PC-3 (cell line): ENCODE data around the gene VPS50. TPM values are rescaled to one million over a fixed set of nuclear protein-coding genes. Genes with fewer than 3 reads are reported as not detected.
"Not testable (repeated sequence)": the region's sequence is repeated elsewhere in the genome, so short reads cannot be mapped to it uniquely, and the experiment has no call there.

ENCODE experiments used
- ATAC-seq: fragments of 200-7000 bp; cut with Tn5 transposase; 2 replicates; pipeline ENCODE4 v1.9.1; 2020; ENCODE audit warnings: mild to moderate bottlenecking, moderate library complexity
- BruUV-seq: library from RNA; stranded (reverse); fragments of 400-500 nt; replicated peaks from 2 replicates; lab custom pipeline; 2021; lab: Mats Ljungman, UMichigan
- CTCF ChIA-PET: fragments of 300-600 bp; sonication (Branson Sonifier 250); formaldehyde crosslinking; loops from one replicate; lab custom pipeline; 2022; ENCODE audit warnings: antibody characterized with exemption; lab: Charles Lee
- POLR2A ChIA-PET: fragments of 300-600 bp; sonication (Branson Sonifier 250); formaldehyde crosslinking; loops from one replicate; lab custom pipeline; 2022; ENCODE audit warnings: antibody characterized with exemption; ENCODE audit not compliant: unreplicated experiment; lab: Charles Lee
- DNase-seq: peaks from one replicate; pipeline ENCODE4 v3.0.0-alpha.2; 2015
- H2AFZ ChIP-seq: fragments of 300-600 bp; sonication (generic); 2 replicates; pipeline ENCODE4 v1.6.0; 2016; ENCODE audit warnings: antibody characterized with exemption, low read length
- H3F3A ChIP-seq: fragments of 300-600 bp; sonication (generic); one replicate; pipeline ENCODE4 v1.6.0; 2017; ENCODE audit warnings: antibody characterized with exemption, low read length, control low read depth, mild to moderate bottlenecking; ENCODE audit not compliant: unreplicated experiment
- H3K27ac ChIP-seq: fragments of 300-600 bp; sonication (generic); 2 replicates; pipeline ENCODE4 v1.5.1; 2016; ENCODE audit warnings: mild to moderate bottlenecking, low read length
- H3K27me3 ChIP-seq: fragments of 300-600 bp; sonication (generic); 2 replicates; pipeline ENCODE4 v1.6.1; 2016; ENCODE audit warnings: low read length, mixed read lengths
- H3K36me3 ChIP-seq: fragments of 300-600 bp; sonication (generic); 2 replicates; pipeline ENCODE4 v1.6.1; 2016; ENCODE audit warnings: low read depth, mixed run types, low read length, mixed read lengths
- H3K4me1 ChIP-seq: fragments of 300-600 bp; sonication (generic); 2 replicates; pipeline ENCODE4 v1.5.1; 2016; ENCODE audit warnings: low read length; ENCODE audit not compliant: insufficient read depth
- H3K4me2 ChIP-seq: fragments of 300-600 bp; sonication (generic); 2 replicates; pipeline ENCODE4 v1.6.0; 2016; ENCODE audit warnings: low read length
- H3K4me3 ChIP-seq: fragments of 300-600 bp; sonication (generic); 2 replicates; pipeline ENCODE4 v1.5.1; 2016; ENCODE audit warnings: mild to moderate bottlenecking, low read length, mixed read lengths
- H3K79me2 ChIP-seq: fragments of 300-600 bp; sonication (generic); 2 replicates; pipeline ENCODE4 v1.6.1; 2017; ENCODE audit warnings: low read length, mixed read lengths
- H3K9ac ChIP-seq: fragments of 300-600 bp; sonication (generic); 2 replicates; pipeline ENCODE4 v1.6.0; 2016; ENCODE audit warnings: mild to moderate bottlenecking, low read length
- H3K9me2 ChIP-seq: fragments of 300-600 bp; sonication (generic); replicated peaks from 2 replicates; pipeline ENCODE4 v1.6.1; 2016; ENCODE audit warnings: mixed run types, low read length, mixed read lengths
- H3K9me3 ChIP-seq: fragments of 300-600 bp; sonication (generic); 2 replicates; pipeline ENCODE4 v1.6.1; 2016; ENCODE audit warnings: low read length, mixed read lengths
- H4K20me1 ChIP-seq: fragments of 300-600 bp; sonication (generic); 2 replicates; pipeline ENCODE4 v1.6.1; 2016; ENCODE audit warnings: low read length, mixed read lengths
- CTCF ChIP-seq: fragments of 300-600 bp; sonication (generic); conservative IDR thresholded peaks from 2 replicates; pipeline ENCODE4 v1.5.1; 2017; ENCODE audit warnings: antibody characterized with exemption, low read depth, mild to moderate bottlenecking, low read length
- EZH2 ChIP-seq: fragments of 300-600 bp; sonication (generic); IDR thresholded peaks from one replicate; pipeline ENCODE4 v1.6.1; 2017; ENCODE audit warnings: antibody characterized with exemption, mild to moderate bottlenecking, low read length; ENCODE audit not compliant: unreplicated experiment
- EZH2phosphoT487 ChIP-seq: fragments of 300-600 bp; sonication (generic); IDR thresholded peaks from 2 replicates; pipeline ENCODE4 v1.6.1; 2018; ENCODE audit warnings: mild to moderate bottlenecking, antibody characterized with exemption, low read length, borderline replicate concordance
- intact Hi-C: fragments of 100-400 bp; cut with micrococcal nuclease; formaldehyde crosslinking; loops from 2 replicates; pipeline ENCODE4 v1.9.0; 2023
- total RNA-seq: library from RNA; depleted of rRNA; stranded (reverse); fragments of >200 nt; gene quantifications from 2 replicates; pipeline ENCODE4 v1.2.3, GENCODE V29; 2014

Gene VPS50
- total RNA-seq, 1 experiment from 2014 or later, result 16.7 TPM

DNA sequence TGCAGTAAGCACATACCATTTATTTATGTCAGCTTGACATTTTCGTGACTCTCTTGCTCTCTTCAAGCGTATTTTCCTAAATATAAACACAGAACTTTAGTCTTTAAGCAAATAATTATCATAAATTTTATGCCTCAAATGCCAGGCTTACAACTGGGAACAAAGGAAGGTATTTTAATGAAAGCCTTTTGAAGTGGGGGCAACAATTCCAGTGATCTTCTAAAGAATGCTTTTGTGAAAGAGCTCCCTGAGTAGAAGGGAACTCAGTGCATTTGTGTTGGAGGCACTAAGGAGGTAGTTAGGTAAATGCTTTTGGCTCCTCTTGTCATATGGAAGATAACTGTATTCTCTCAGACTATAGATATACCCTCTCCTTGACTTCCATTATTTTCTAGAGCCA lies 104.9 kb downstream of the VPS50 start:
- CTCF ChIA-PET, result no interaction called here
- Histone ChIP-seq H3K4me2 (no peak overlapping the region), H3K9ac (no peak overlapping the region), H3K9me2 (no peaks in the 10 kb centered on the region), H4K20me1 (no peaks in the 10 kb centered on the region), H3K79me2 (no peaks in the 10 kb centered on the region), H3F3A (no peaks in the 10 kb centered on the region), H3K27ac (no peak overlapping the region), H3K4me3 (no peak overlapping the region), H2AFZ (no peak overlapping the region), H3K4me1 (no peaks in the 10 kb centered on the region), H3K27me3 (no peaks in the 10 kb centered on the region), H3K36me3 (peaks cover 3% of the 10 kb centered on the region; the same call in 1 of the 2 replicates), H3K9me3 (no peaks in the 10 kb centered on the region)
- ATAC-seq (no peak), DNase-seq (no peak)
- intact Hi-C loops, result no loop called here
- POLR2A ChIA-PET, result no interaction called here
- BruUV-seq, result no TSS peak
- TF ChIP-seq EZH2 (no peak), EZH2phosphoT487 (no peak), CTCF (no peak)

DNA sequence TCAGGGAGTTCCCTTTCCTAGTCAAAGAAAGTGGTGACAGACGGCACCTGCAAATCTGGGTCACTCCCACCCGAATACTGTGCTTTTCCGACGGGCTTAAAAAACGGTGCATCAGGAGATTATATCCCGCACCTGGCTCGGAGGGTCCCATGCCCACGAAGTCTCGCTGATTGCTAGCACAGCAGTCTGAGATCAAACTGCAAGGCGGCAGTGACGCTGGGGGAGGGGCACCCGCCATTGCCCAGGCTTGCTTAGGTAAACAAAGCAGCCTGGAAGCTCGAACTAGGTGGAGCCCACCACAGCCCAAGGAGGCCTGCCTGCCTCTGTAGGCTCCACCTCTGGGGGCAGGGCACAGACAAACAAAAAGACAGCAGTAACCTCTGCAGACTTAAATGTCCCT lies 110.0 kb downstream of the VPS50 start:
- intact Hi-C loops, H3F3A ChIP-seq, H3K4me2 ChIP-seq, H3K9ac ChIP-seq, H3K27ac ChIP-seq, H4K20me1 ChIP-seq, H2AFZ ChIP-seq, H3K4me1 ChIP-seq, BruUV-seq, H3K4me3 ChIP-seq, H3K79me2 ChIP-seq, CTCF ChIA-PET, DNase-seq, H3K9me2 ChIP-seq, ATAC-seq, H3K9me3 ChIP-seq, H3K36me3 ChIP-seq, H3K27me3 ChIP-seq, POLR2A ChIA-PET: not testable (repeated sequence)

- Histone ChIP-seq H3K4me1 (no peaks in the 10 kb centered on the region), H3K4me3 (no peak overlapping the region), H3K27ac (no peak overlapping the region), H2AFZ (no peak overlapping the region), H3F3A (no peaks in the 10 kb centered on the region), H3K4me2 (no peak overlapping the region), H3K27me3 (no peaks in the 10 kb centered on the region), H3K9me3 (no peaks in the 10 kb centered on the region), H4K20me1 (no peaks in the 10 kb centered on the region), H3K9ac (no peak overlapping the region), H3K79me2 (no peaks in the 10 kb centered on the region), H3K9me2 (no peaks in the 10 kb centered on the region), H3K36me3 (no peaks in the 10 kb centered on the region)
- BruUV-seq, result no TSS peak
- TF ChIP-seq CTCF (no peak), EZH2 (no peak), EZH2phosphoT487 (no peak)
- ATAC-seq, result no peak
- intact Hi-C loops, result no loop called here
- CTCF ChIA-PET, result no interaction called here
- POLR2A ChIA-PET, result no interaction called here
- DNase-seq, result no peak
These were observed 118.2 kb downstream of the VPS50 start for GRCh38 chr7:93350338-93350737.
